Fibroblast of lung (primary cell): ENCODE measurements around the gene NDUFA11. TPM values are rescaled to one million over a fixed set of nuclear protein-coding genes. Genes with fewer than 3 reads are reported as not detected.
A peak's percentile ranks its signal among the peaks of the same experiment; 100 is the strongest.

ENCODE experiments used
- DNase-seq, 2 donors: peaks; one replicate each; pipeline versions ENCODE4 v3.0.0 to v3.0.0-alpha.2; 2010; ENCODE audit warnings: low read depth in 2 of 2
- H2AFZ ChIP-seq: 2 replicates; pipeline ENCODE4 v1.5.1; 2012; ENCODE audit warnings: low read length, control low read depth, inconsistent platforms
- H3K27ac ChIP-seq: 2 replicates; pipeline ENCODE4 v1.5.1; 2011; ENCODE audit warnings: low read length, control low read depth; ENCODE audit not compliant: insufficient read depth
- H3K27me3 ChIP-seq: 2 replicates; pipeline ENCODE4 v1.5.1; 2011; ENCODE audit warnings: mild to moderate bottlenecking, low read length; ENCODE audit not compliant: control insufficient read depth, insufficient read depth
- H3K36me3 ChIP-seq: 2 replicates; pipeline ENCODE4 v1.5.1; 2011; ENCODE audit warnings: low read length; ENCODE audit not compliant: control insufficient read depth, insufficient read depth
- H3K4me1 ChIP-seq: 2 replicates; pipeline ENCODE4 v1.5.1; 2011; ENCODE audit warnings: low read length; ENCODE audit not compliant: control insufficient read depth, insufficient read depth; ENCODE audit errors: extremely low read depth
- H3K4me2 ChIP-seq: 2 replicates; pipeline ENCODE4 v1.5.1; 2011; ENCODE audit warnings: low read length, control low read depth; ENCODE audit not compliant: insufficient read depth; ENCODE audit errors: extremely low read depth
- H3K4me3 ChIP-seq, 4 experiments: fragments of 200-600 bp in 1 of 4; sonication (generic) in 1 of 4; replicated peaks in 1 of 4; 2 replicates each; pipeline ENCODE4 v1.5.1; 2011 to 2016; ENCODE audit warnings: low read length in 4 of 4, low read depth in 3 of 4, mild to moderate bottlenecking in 3 of 4, control low read depth in 2 of 4, inconsistent platforms in 1 of 4, mixed read lengths in 1 of 4; ENCODE audit not compliant: insufficient read depth in 1 of 4; ENCODE audit errors: control extremely low read depth in 1 of 4
- H3K79me2 ChIP-seq: 2 replicates; pipeline ENCODE4 v1.5.1; 2012; ENCODE audit warnings: mild to moderate bottlenecking, low read length, inconsistent platforms; ENCODE audit not compliant: control insufficient read depth, insufficient read depth
- H3K9ac ChIP-seq: 2 replicates; pipeline ENCODE4 v1.5.1; 2011; ENCODE audit warnings: mild to moderate bottlenecking, low read length, control low read depth; ENCODE audit not compliant: insufficient read depth
- H3K9me3 ChIP-seq: 2 replicates; pipeline ENCODE4 v1.5.1; 2012; ENCODE audit warnings: low read depth, low read length; ENCODE audit not compliant: control insufficient read depth, insufficient read depth
- H4K20me1 ChIP-seq: 2 replicates; pipeline ENCODE4 v1.5.1; 2011; ENCODE audit warnings: low read length; ENCODE audit not compliant: control insufficient read depth, insufficient read depth; ENCODE audit errors: extremely low read depth
- EZH2 ChIP-seq: IDR thresholded peaks from 2 replicates; pipeline ENCODE4 v1.5.1; 2012; ENCODE audit warnings: low read length, control low read depth, mild to moderate bottlenecking; ENCODE audit errors: missing control alignments
- polyA plus RNA-seq, 2 donors: library from polyadenylated mRNA; depleted of rRNA in 1 of 2; stranded (reverse) in 1 of 2; unstranded in 1 of 2; fragments of >200 nt; gene quantifications; 2 replicates each; pipeline ENCODE4 v1.2.1, GENCODE V29; 2011 to 2012; ENCODE audit warnings: missing spikeins in 1 of 2
- total RNA-seq: library from RNA; depleted of rRNA; stranded (reverse); fragments of >200 nt; gene quantifications from 2 replicates; pipeline ENCODE4 v1.2.1, GENCODE V29; 2014
- TF ChIP-seq, protein P1 (sequence below), 2 donors: IDR thresholded peaks in 1 of 2; conservative IDR thresholded peaks in 1 of 2; 1 replicate in 1 of 2; 2 replicates in 1 of 2; pipeline ENCODE4 v1.5.1; 2011 to 2012; ENCODE audit warnings: low read length in 2 of 2, control low read depth in 1 of 2, inconsistent platforms in 1 of 2, low read depth in 1 of 2, mild to moderate bottlenecking in 1 of 2

Gene NDUFA11
- total and polyA plus RNA-seq, 2 donors (not counting 1 experiment from before 2014, with no cell fraction given) = 212 to 271 TPM

DNA sequence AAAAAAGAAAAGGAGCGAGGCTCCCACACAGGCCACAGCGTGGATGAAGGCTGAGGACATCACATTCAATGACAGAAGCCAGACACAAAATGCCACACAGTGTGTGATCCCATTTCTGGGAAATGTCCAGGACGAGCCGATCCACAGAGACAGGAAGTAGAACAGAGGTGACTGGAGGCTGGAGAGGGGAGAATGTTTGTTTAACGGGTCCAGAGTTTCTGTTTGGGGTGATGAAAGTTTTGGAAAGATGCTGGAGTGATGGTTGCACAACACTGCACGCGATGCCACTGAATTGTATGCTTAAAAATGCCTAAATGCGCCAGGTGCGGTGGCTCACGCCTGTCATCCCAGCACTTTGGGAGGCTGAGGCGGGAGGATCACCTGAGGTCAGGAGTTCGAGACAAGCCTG, 32.6 kb downstream of the NDUFA11 start:
- H3K4me1 ChIP-seq = no peaks in the 10 kb centered on the region
- no peak overlapping the region for H3K27ac ChIP-seq
- H3K36me3 ChIP-seq = no peaks in the 10 kb centered on the region
- peak in 1 of 2 donors; percentile 52 for DNase-seq
- no peak overlapping the region for H3K4me3 ChIP-seq
- H3K9ac ChIP-seq = no peak overlapping the region
- no peaks in the 10 kb centered on the region for H3K27me3 ChIP-seq
- no peaks in the 10 kb centered on the region for H3K9me3 ChIP-seq
- H3K4me2 ChIP-seq = no peak overlapping the region
- TF ChIP-seq, protein P1, sequence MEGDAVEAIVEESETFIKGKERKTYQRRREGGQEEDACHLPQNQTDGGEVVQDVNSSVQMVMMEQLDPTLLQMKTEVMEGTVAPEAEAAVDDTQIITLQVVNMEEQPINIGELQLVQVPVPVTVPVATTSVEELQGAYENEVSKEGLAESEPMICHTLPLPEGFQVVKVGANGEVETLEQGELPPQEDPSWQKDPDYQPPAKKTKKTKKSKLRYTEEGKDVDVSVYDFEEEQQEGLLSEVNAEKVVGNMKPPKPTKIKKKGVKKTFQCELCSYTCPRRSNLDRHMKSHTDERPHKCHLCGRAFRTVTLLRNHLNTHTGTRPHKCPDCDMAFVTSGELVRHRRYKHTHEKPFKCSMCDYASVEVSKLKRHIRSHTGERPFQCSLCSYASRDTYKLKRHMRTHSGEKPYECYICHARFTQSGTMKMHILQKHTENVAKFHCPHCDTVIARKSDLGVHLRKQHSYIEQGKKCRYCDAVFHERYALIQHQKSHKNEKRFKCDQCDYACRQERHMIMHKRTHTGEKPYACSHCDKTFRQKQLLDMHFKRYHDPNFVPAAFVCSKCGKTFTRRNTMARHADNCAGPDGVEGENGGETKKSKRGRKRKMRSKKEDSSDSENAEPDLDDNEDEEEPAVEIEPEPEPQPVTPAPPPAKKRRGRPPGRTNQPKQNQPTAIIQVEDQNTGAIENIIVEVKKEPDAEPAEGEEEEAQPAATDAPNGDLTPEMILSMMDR (conservative IDR thresholded peaks at IDR 0.05 in 1 of 2, IDR thresholded peaks at IDR 0.05 in 1 of 2; ENCODE audit: low read depth in 1 of 2, low read length in 2 of 2) = no peak
- no peak for TF ChIP-seq EZH2
- no peaks in the 10 kb centered on the region for H3K79me2 ChIP-seq
- H2AFZ ChIP-seq = no peak overlapping the region
- H4K20me1 ChIP-seq = no peaks in the 10 kb centered on the region

DNA sequence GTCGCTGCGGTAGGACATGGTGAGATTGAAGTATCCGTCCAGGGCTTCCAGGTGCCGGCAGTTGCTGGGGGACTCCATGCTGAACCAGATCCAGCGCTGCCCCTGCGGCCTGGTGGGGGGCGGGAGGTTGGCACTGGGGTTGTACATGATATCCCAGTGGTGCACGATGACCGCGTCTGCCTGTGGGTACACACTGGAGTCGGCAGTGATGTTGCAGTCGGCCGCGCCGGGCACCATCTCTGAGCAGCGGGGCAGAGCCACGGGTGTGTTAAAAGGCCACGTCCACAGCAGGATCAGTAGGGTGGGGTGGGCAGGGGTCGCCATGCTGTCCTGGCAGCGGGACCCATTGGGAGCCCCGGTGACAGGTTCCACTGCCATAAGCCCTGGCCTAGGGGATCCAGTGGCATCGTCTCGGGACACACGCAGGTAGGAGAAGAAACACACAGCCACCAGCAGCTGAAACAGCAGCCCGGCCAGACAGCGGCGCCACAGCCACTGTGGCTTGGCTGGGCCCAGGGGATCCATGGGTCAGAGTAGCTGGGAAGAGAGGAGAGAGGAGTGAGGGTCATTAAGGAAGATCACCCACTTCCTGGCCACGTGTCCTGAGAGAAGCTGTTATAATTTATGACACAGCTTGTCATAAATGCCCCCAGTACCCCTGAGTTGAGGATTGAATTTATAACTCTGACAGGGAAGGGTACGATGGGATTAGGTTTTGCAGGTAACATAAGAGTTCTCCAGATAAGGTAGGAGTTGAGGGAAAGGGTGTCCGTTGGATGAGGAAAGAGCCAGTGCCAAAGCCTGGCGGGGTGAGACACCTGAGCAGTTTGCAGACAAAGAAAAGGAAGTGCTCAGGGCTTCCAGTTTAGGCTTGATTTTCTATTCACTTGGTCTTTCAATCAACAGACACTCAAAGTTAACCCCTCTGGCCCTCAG, 36.1 kb downstream of the NDUFA11 start:
- TF ChIP-seq, protein P1 (conservative IDR thresholded peaks at IDR 0.05 in 1 of 2, IDR thresholded peaks at IDR 0.05 in 1 of 2; ENCODE audit: low read depth in 1 of 2, low read length in 2 of 2) = no peak
- TF ChIP-seq EZH2 = no peak
- H3K4me2 ChIP-seq = no peak overlapping the region
- H3K79me2 ChIP-seq = no peaks in the 10 kb centered on the region
- DNase-seq = no peak
- H3K4me3 ChIP-seq = no peak overlapping the region
- H3K9me3 ChIP-seq = no peaks in the 10 kb centered on the region
- no peaks in the 10 kb centered on the region for H3K27me3 ChIP-seq
- H3K4me1 ChIP-seq = no peaks in the 10 kb centered on the region
- H3K9ac ChIP-seq = no peak overlapping the region
- H3K27ac ChIP-seq = no peak overlapping the region
- no peaks in the 10 kb centered on the region for H3K36me3 ChIP-seq
- no peak overlapping the region for H2AFZ ChIP-seq
- H4K20me1 ChIP-seq = no peaks in the 10 kb centered on the region

GRCh38 chr19:5865772-5866171, 37.8 kb downstream of the NDUFA11 start:
- H3K79me2 ChIP-seq = no peaks in the 10 kb centered on the region
- no peak overlapping the region for H2AFZ ChIP-seq
- H3K4me3 ChIP-seq = no peak overlapping the region
- no peaks in the 10 kb centered on the region for H4K20me1 ChIP-seq
- DNase-seq = no peak
- TF ChIP-seq, protein P1 (conservative IDR thresholded peaks at IDR 0.05 in 1 of 2, IDR thresholded peaks at IDR 0.05 in 1 of 2; ENCODE audit: low read depth in 1 of 2, low read length in 2 of 2) = no peak
- TF ChIP-seq EZH2 = no peak
- no peaks in the 10 kb centered on the region for H3K27me3 ChIP-seq
- no peak overlapping the region for H3K4me2 ChIP-seq
- H3K36me3 ChIP-seq = no peaks in the 10 kb centered on the region
- no peak overlapping the region for H3K9ac ChIP-seq
- no peaks in the 10 kb centered on the region for H3K9me3 ChIP-seq
- no peaks in the 10 kb centered on the region for H3K4me1 ChIP-seq
- H3K27ac ChIP-seq = no peak overlapping the region
